Ishikawa (cell line): ENCODE results near the gene TRAPPC2.

Source experiments
- MAX ChIP-seq: IDR thresholded peaks from 2 replicates; pipeline ENCODE4 v1.6.1; 2012
- TAF1 ChIP-seq: IDR thresholded peaks from 2 replicates; pipeline ENCODE4 v1.6.1; 2012; ENCODE audit warnings: low read depth, mild to moderate bottlenecking
- USF1 ChIP-seq: IDR thresholded peaks from 2 replicates; pipeline ENCODE4 v1.6.1; 2012
- ZBTB7A ChIP-seq: IDR thresholded peaks from 2 replicates; pipeline ENCODE4 v1.6.1; 2012; ENCODE audit warnings: low read depth

GRCh38 chrX:13688958-13689740, 45.3 kb downstream of the TRAPPC2 start, which contains the start of gene RAB9A:
- no peak for TF ChIP-seq USF1
- no peak for TF ChIP-seq MAX
- peak; percentile 80 for TF ChIP-seq ZBTB7A
- TF ChIP-seq TAF1 = peak; percentile 30; the same call in 1 of the 2 replicates
